ENCODE measurements around the gene PEX5.

DNA sequence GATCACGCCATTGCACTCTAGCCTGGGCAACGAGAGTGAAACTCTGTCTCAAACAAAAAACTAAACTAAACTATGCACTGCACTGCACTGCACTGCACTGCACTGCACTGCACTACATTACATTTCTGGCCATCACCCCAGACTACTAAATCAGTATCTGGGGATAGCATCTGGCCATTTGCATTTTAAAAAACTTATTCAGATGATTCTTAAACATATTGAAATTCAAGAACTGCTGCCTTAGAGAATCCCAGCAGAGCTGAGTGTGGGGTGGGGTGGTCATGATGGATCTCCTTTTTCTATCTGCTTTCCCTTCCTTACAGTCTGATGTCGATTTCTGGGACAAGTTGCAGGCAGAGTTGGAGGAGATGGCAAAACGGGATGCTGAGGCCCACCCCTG is 13.6 kb downstream of the PEX5 start:
- TF ChIP-seq, protein P1, sequence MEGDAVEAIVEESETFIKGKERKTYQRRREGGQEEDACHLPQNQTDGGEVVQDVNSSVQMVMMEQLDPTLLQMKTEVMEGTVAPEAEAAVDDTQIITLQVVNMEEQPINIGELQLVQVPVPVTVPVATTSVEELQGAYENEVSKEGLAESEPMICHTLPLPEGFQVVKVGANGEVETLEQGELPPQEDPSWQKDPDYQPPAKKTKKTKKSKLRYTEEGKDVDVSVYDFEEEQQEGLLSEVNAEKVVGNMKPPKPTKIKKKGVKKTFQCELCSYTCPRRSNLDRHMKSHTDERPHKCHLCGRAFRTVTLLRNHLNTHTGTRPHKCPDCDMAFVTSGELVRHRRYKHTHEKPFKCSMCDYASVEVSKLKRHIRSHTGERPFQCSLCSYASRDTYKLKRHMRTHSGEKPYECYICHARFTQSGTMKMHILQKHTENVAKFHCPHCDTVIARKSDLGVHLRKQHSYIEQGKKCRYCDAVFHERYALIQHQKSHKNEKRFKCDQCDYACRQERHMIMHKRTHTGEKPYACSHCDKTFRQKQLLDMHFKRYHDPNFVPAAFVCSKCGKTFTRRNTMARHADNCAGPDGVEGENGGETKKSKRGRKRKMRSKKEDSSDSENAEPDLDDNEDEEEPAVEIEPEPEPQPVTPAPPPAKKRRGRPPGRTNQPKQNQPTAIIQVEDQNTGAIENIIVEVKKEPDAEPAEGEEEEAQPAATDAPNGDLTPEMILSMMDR (IDR thresholded peaks at IDR 0.05) = no peak
- TF ChIP-seq EZH2 (IDR thresholded peaks at IDR 0.05) (no peak), EZH2phosphoT487 (IDR thresholded peaks at IDR 0.05) (no peak)

Measured in neural progenitor cell (in vitro differentiated cells).